Lower leg skin (tissue), 3 donors: ENCODE results near the gene FLNB.

ENCODE experiments used
- POLR2A ChIP-seq, 2 donors: fragments of 450-650 bp; IDR thresholded peaks; one replicate each; pipeline ENCODE4 v1.6.1; 2016 to 2017; ENCODE audit warnings: antibody characterized with exemption in 2 of 2, mild to moderate bottlenecking in 1 of 2, moderate library complexity in 1 of 2
- TF ChIP-seq, protein P1 (sequence below), 3 donors: fragments of 450-650 bp; IDR thresholded peaks; one replicate each; pipeline ENCODE4 v1.5.1; 2016; ENCODE audit warnings: antibody characterized with exemption in 3 of 3, mild to moderate bottlenecking in 3 of 3, moderate library complexity in 2 of 3

DNA sequence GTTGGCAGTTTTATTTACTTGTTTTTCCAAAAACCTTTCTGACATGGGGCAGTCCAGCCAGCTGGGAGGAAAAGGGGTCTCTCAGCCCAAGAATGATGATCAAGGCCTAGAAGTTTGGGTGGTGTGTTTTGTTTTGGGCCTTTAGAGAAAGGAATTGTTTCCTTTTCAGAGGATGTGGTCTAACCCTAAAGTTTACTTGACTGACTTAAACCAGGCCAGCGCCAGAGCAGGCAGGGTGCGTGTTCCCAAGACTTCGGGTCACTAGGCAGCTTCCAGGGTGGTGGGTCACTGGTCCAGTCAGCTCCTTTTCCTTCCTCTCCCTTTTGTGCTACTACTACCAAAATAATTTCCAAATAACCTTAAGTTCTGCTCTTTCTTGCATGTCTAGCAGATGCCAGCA lies 4.9 kb downstream of the FLNB start:
- TF ChIP-seq, protein P1, sequence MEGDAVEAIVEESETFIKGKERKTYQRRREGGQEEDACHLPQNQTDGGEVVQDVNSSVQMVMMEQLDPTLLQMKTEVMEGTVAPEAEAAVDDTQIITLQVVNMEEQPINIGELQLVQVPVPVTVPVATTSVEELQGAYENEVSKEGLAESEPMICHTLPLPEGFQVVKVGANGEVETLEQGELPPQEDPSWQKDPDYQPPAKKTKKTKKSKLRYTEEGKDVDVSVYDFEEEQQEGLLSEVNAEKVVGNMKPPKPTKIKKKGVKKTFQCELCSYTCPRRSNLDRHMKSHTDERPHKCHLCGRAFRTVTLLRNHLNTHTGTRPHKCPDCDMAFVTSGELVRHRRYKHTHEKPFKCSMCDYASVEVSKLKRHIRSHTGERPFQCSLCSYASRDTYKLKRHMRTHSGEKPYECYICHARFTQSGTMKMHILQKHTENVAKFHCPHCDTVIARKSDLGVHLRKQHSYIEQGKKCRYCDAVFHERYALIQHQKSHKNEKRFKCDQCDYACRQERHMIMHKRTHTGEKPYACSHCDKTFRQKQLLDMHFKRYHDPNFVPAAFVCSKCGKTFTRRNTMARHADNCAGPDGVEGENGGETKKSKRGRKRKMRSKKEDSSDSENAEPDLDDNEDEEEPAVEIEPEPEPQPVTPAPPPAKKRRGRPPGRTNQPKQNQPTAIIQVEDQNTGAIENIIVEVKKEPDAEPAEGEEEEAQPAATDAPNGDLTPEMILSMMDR (IDR thresholded peaks at IDR 0.05): no peak
- TF ChIP-seq POLR2A (IDR thresholded peaks at IDR 0.05): no peak
